ENCODE results near the gene ADORA2B.

GRCh38 chr17:15908378-15908777 is 36.6 kb upstream of the ADORA2B start:
- TF ChIP-seq EGR1 (IDR thresholded peaks at IDR 0.05) (no peak), NFIC (IDR thresholded peaks at IDR 0.05) (no peak), TAF1 (IDR thresholded peaks at IDR 0.05; ENCODE audit: low read depth) (no peak), REST (IDR thresholded peaks at IDR 0.05; ENCODE audit: low read depth) (no peak), TEAD4 (IDR thresholded peaks at IDR 0.05) (no peak), YY1 (IDR thresholded peaks at IDR 0.05; ENCODE audit: low read depth) (no peak), RAD21 (IDR thresholded peaks at IDR 0.05; ENCODE audit: low read depth) (no peak), USF1 (IDR thresholded peaks at IDR 0.05) (no peak), CREB1 (IDR thresholded peaks at IDR 0.05; ENCODE audit: low read depth) (no peak), EP300 (IDR thresholded peaks at IDR 0.05; ENCODE audit: borderline replicate concordance) (no peak)
- TF ChIP-seq, protein P1, sequence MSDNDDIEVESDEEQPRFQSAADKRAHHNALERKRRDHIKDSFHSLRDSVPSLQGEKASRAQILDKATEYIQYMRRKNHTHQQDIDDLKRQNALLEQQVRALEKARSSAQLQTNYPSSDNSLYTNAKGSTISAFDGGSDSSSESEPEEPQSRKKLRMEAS (IDR thresholded peaks at IDR 0.05), result no peak

All from Ishikawa (cell line).